GM15510 (cell line): ENCODE measurements around the gene ERGIC1.

ENCODE experiments used
- POLR2A ChIP-seq: IDR thresholded peaks from 3 replicates; pipeline ENCODE4 v1.6.1; 2011; ENCODE audit warnings: borderline replicate concordance; ENCODE audit not compliant: insufficient read length; ENCODE audit errors: extremely low read depth

The ERGIC1 gene

GRCh38 chr5:172848419-172848818, 14.4 kb downstream of the ERGIC1 start:
- TF ChIP-seq POLR2A = no peak

GRCh38 chr5:172849606-172850453, 15.8 kb downstream of the ERGIC1 start:
- TF ChIP-seq POLR2A = no peak

- no peak for TF ChIP-seq POLR2A
Observed at GRCh38 chr5:172850454-172850797, 16.4 kb downstream of the ERGIC1 start.

- TF ChIP-seq POLR2A = no peak
Observed at GRCh38 chr5:172852490-172853354, 18.7 kb downstream of the ERGIC1 start.

GRCh38 chr5:172853355-172853975, 19.4 kb downstream of the ERGIC1 start:
- TF ChIP-seq POLR2A = no peak

- TF ChIP-seq POLR2A = no peak
Observed at GRCh38 chr5:172854451-172854871, 20.4 kb downstream of the ERGIC1 start.

- no peak for TF ChIP-seq POLR2A
Observed at GRCh38 chr5:172854971-172855370, 20.9 kb downstream of the ERGIC1 start.

GRCh38 chr5:172855597-172856292, 21.7 kb downstream of the ERGIC1 start:
- TF ChIP-seq POLR2A = no peak

- no peak for TF ChIP-seq POLR2A
Observed at GRCh38 chr5:172856336-172856735, 22.3 kb downstream of the ERGIC1 start.

GRCh38 chr5:172857982-172858381, 23.9 kb downstream of the ERGIC1 start:
- TF ChIP-seq POLR2A = no peak

- no peak for TF ChIP-seq POLR2A
Observed at GRCh38 chr5:172858511-172858989, 24.5 kb downstream of the ERGIC1 start.

GRCh38 chr5:172858990-172859811, 25.1 kb downstream of the ERGIC1 start:
- no peak for TF ChIP-seq POLR2A

GRCh38 chr5:172859966-172860365, 25.9 kb downstream of the ERGIC1 start:
- TF ChIP-seq POLR2A = no peak
